Astrocyte of the hippocampus (primary cell): ENCODE results near the gene LEMD1.
"Not testable (repeated sequence)": the region's sequence is repeated elsewhere in the genome, so short reads cannot be mapped to it uniquely, and the experiment has no call there.

Experiments
- DNase-seq: peaks from one replicate; pipeline ENCODE4 v3.0.0; 2011; ENCODE audit warnings: low read depth, low spot score

The LEMD1 gene

GRCh38 chr1:205429762-205430695 is 8.2 kb upstream of the LEMD1 start:
- no peak for DNase-seq

GRCh38 chr1:205424901-205425600 is 3.2 kb upstream of the LEMD1 start:
- DNase-seq: no peak

GRCh38 chr1:205423814-205424399 is 2.1 kb upstream of the LEMD1 start:
- DNase-seq: no peak

GRCh38 chr1:205422993-205423642 is 1.3 kb upstream of the LEMD1 start:
- DNase-seq: no peak

- no peak for DNase-seq
Measured at GRCh38 chr1:205420938-205421337, 918 bp downstream of the LEMD1 start.

- DNase-seq: no peak
Measured at GRCh38 chr1:205417870-205418635, 3.8 kb downstream of the LEMD1 start.

GRCh38 chr1:205416322-205416721 is 5.5 kb downstream of the LEMD1 start:
- DNase-seq: no peak

- DNase-seq: no peak
Measured at GRCh38 chr1:205410581-205411298, 11.1 kb downstream of the LEMD1 start.

GRCh38 chr1:205407970-205408369 is 13.9 kb downstream of the LEMD1 start:
- no peak for DNase-seq

- DNase-seq: not testable (repeated sequence)
Measured at GRCh38 chr1:205406252-205406651, 15.6 kb downstream of the LEMD1 start.

GRCh38 chr1:205404484-205404883 is 17.4 kb downstream of the LEMD1 start:
- not testable (repeated sequence) for DNase-seq

- no peak for DNase-seq
Measured at GRCh38 chr1:205398586-205398985, 23.3 kb downstream of the LEMD1 start.

GRCh38 chr1:205396967-205397616 is 24.8 kb downstream of the LEMD1 start:
- peak; percentile 60 for DNase-seq

GRCh38 chr1:205395616-205396015 is 26.2 kb downstream of the LEMD1 start:
- DNase-seq: no peak

GRCh38 chr1:205392650-205393049 is 29.2 kb downstream of the LEMD1 start:
- DNase-seq: no peak

- DNase-seq: no peak
Measured at GRCh38 chr1:205391386-205391785, 30.5 kb downstream of the LEMD1 start.

- no peak for DNase-seq
Measured at GRCh38 chr1:205387845-205388244, 34.0 kb downstream of the LEMD1 start.

- not testable (repeated sequence) for DNase-seq
Measured at GRCh38 chr1:205382990-205383389, 38.9 kb downstream of the LEMD1 start.

- DNase-seq: no peak
Measured at GRCh38 chr1:205382561-205382960, 39.3 kb downstream of the LEMD1 start.

GRCh38 chr1:205381305-205381704 is 40.6 kb downstream of the LEMD1 start:
- DNase-seq: no peak
